A549 (cell line): ENCODE results near the gene CYLD.

Source experiments
- CBX8 ChIP-seq: fragments of 200-600 bp; sonication (generic); IDR thresholded peaks from 2 replicates; pipeline ENCODE4 v1.6.1; 2016
- CHD2 ChIP-seq: fragments of 150-350 bp; IDR thresholded peaks from 2 replicates; pipeline ENCODE4 v1.6.1; 2014; ENCODE audit warnings: low read length; ENCODE audit not compliant: partially characterized antibody
- CHD4 ChIP-seq: fragments of 200-600 bp; sonication (generic); IDR thresholded peaks from 2 replicates; pipeline ENCODE4 v1.6.1; 2016; ENCODE audit warnings: antibody characterized with exemption, mild to moderate bottlenecking, borderline replicate concordance
- EP300 ChIP-seq, 2 experiments: fragments of >200 bp; sonication (Bioruptor Twin); formaldehyde crosslinking; IDR thresholded peaks; 2 replicates in 1 of 2; 3 replicates in 1 of 2; pipeline ENCODE4 v1.6.1; 2016 to 2017
- HOXB5 ChIP-seq: fragments of 250-450 bp; sonication (Bioruptor Pico); IDR thresholded peaks from 2 replicates; pipeline ENCODE4 v1.5.0; 2020; ENCODE audit warnings: mild to moderate bottlenecking, moderate library complexity
- JUN ChIP-seq, 2 experiments: fragments of >200 bp; sonication (Bioruptor Twin); formaldehyde crosslinking; IDR thresholded peaks; 2 replicates in 1 of 2; 3 replicates in 1 of 2; pipeline ENCODE4 v1.6.1; 2016 to 2017
- MYC ChIP-seq: IDR thresholded peaks from 2 replicates; pipeline ENCODE4 v1.6.1; 2012; ENCODE audit warnings: mild to moderate bottlenecking, inconsistent platforms, low read length, improper control_type of control experiment, borderline replicate concordance
- POLR2A ChIP-seq: IDR thresholded peaks from 2 replicates; pipeline ENCODE4 v1.6.1; 2012; ENCODE audit warnings: mild to moderate bottlenecking, low read length
- RAD21 ChIP-seq, 2 experiments: fragments of >200 bp in 1 of 2; sonication (Bioruptor Twin) in 1 of 2; formaldehyde crosslinking in 1 of 2; IDR thresholded peaks in 1 of 2; conservative IDR thresholded peaks in 1 of 2; 2 replicates in 1 of 2; 3 replicates in 1 of 2; pipeline ENCODE4 v1.6.1; 2012 to 2018; ENCODE audit warnings: inconsistent platforms in 1 of 2
- TF ChIP-seq, protein P1 (sequence below): fragments of >200 bp; sonication (Bioruptor Twin); formaldehyde crosslinking; IDR thresholded peaks from 3 replicates; pipeline ENCODE4 v1.5.1; 2016
- TF ChIP-seq, protein P2 (sequence below): fragments of 250-450 bp; sonication (Bioruptor Pico); IDR thresholded peaks from 2 replicates; pipeline ENCODE4 v1.5.0; 2021; ENCODE audit warnings: mild to moderate bottlenecking, moderate library complexity, borderline replicate concordance
- TF ChIP-seq, protein P3 (sequence below): IDR thresholded peaks from 2 replicates; pipeline ENCODE4 v1.6.1; 2012; ENCODE audit warnings: low read depth, borderline replicate concordance
- TF ChIP-seq, protein P4 (sequence below): IDR thresholded peaks from 2 replicates; pipeline ENCODE4 v1.6.1; 2012
- TF ChIP-seq, protein P5 (sequence below): fragments of 200-600 bp; sonication (generic); IDR thresholded peaks from 2 replicates; pipeline ENCODE4 v1.6.1; 2016; ENCODE audit warnings: antibody characterized with exemption, mild to moderate bottlenecking, moderate library complexity

DNA sequence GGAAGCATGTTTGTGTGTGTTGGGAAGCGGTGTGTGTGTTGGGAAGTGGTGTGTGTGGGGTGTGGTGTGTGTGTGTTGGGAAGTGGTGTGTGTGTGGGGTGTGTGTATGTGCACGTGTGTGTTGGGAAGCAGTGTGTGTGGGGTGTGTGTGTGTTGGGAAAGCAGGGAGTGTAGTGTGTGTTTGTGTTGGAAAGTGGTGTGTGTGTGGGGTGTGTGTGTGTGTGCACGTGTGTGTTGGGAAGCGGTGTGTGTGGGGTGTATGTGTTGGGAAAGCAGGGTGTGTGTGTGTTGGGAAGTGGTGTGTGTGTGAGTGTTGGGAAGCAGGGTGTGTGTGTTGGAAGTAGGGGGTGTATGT is 49.3 kb upstream of the CYLD start:
- TF ChIP-seq, protein P1, sequence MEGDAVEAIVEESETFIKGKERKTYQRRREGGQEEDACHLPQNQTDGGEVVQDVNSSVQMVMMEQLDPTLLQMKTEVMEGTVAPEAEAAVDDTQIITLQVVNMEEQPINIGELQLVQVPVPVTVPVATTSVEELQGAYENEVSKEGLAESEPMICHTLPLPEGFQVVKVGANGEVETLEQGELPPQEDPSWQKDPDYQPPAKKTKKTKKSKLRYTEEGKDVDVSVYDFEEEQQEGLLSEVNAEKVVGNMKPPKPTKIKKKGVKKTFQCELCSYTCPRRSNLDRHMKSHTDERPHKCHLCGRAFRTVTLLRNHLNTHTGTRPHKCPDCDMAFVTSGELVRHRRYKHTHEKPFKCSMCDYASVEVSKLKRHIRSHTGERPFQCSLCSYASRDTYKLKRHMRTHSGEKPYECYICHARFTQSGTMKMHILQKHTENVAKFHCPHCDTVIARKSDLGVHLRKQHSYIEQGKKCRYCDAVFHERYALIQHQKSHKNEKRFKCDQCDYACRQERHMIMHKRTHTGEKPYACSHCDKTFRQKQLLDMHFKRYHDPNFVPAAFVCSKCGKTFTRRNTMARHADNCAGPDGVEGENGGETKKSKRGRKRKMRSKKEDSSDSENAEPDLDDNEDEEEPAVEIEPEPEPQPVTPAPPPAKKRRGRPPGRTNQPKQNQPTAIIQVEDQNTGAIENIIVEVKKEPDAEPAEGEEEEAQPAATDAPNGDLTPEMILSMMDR: no peak
- no peak for TF ChIP-seq RAD21 (conservative IDR thresholded peaks at IDR 0.05 in 1 of 2, IDR thresholded peaks at IDR 0.05 in 1 of 2)
- TF ChIP-seq POLR2A: no peak
- TF ChIP-seq, protein P2, sequence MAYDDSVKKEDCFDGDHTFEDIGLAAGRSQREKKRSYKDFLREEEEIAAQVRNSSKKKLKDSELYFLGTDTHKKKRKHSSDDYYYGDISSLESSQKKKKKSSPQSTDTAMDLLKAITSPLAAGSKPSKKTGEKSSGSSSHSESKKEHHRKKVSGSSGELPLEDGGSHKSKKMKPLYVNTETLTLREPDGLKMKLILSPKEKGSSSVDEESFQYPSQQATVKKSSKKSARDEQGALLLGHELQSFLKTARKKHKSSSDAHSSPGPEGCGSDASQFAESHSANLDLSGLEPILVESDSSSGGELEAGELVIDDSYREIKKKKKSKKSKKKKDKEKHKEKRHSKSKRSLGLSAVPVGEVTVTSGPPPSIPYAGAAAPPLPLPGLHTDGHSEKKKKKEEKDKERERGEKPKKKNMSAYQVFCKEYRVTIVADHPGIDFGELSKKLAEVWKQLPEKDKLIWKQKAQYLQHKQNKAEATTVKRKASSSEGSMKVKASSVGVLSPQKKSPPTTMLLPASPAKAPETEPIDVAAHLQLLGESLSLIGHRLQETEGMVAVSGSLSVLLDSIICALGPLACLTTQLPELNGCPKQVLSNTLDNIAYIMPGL (CRISPR knock-in tag): no peak
- no peak for TF ChIP-seq EP300 (IDR thresholded peaks at IDR 0.05)
- TF ChIP-seq, protein P3, sequence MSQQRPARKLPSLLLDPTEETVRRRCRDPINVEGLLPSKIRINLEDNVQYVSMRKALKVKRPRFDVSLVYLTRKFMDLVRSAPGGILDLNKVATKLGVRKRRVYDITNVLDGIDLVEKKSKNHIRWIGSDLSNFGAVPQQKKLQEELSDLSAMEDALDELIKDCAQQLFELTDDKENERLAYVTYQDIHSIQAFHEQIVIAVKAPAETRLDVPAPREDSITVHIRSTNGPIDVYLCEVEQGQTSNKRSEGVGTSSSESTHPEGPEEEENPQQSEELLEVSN: no peak
- no peak for TF ChIP-seq CBX8
- no peak for TF ChIP-seq CHD4
- TF ChIP-seq, protein P4, sequence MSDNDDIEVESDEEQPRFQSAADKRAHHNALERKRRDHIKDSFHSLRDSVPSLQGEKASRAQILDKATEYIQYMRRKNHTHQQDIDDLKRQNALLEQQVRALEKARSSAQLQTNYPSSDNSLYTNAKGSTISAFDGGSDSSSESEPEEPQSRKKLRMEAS: no peak
- TF ChIP-seq CHD2: no peak
- TF ChIP-seq JUN (IDR thresholded peaks at IDR 0.05): no peak
- TF ChIP-seq HOXB5 (CRISPR knock-in tag): no peak
- TF ChIP-seq, protein P5, sequence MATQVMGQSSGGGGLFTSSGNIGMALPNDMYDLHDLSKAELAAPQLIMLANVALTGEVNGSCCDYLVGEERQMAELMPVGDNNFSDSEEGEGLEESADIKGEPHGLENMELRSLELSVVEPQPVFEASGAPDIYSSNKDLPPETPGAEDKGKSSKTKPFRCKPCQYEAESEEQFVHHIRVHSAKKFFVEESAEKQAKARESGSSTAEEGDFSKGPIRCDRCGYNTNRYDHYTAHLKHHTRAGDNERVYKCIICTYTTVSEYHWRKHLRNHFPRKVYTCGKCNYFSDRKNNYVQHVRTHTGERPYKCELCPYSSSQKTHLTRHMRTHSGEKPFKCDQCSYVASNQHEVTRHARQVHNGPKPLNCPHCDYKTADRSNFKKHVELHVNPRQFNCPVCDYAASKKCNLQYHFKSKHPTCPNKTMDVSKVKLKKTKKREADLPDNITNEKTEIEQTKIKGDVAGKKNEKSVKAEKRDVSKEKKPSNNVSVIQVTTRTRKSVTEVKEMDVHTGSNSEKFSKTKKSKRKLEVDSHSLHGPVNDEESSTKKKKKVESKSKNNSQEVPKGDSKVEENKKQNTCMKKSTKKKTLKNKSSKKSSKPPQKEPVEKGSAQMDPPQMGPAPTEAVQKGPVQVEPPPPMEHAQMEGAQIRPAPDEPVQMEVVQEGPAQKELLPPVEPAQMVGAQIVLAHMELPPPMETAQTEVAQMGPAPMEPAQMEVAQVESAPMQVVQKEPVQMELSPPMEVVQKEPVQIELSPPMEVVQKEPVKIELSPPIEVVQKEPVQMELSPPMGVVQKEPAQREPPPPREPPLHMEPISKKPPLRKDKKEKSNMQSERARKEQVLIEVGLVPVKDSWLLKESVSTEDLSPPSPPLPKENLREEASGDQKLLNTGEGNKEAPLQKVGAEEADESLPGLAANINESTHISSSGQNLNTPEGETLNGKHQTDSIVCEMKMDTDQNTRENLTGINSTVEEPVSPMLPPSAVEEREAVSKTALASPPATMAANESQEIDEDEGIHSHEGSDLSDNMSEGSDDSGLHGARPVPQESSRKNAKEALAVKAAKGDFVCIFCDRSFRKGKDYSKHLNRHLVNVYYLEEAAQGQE: no peak
- TF ChIP-seq MYC: no peak
